ENCODE measurements around the gene HBP1.
"Not testable (repeated sequence)": the region's sequence is repeated elsewhere in the genome, so short reads cannot be mapped to it uniquely, and the experiment has no call there.

HBP1 gene

GRCh38 chr7:107154826-107155225 is 14.0 kb upstream of the HBP1 start:
- Histone ChIP-seq H3K9ac (ENCODE audit: low read depth in 1 of 2, low read length in 2 of 2) (no peak overlapping the region), H3K9me3 (ENCODE audit: control insufficient read depth in 2 of 2, low read length in 2 of 2) (no peaks in the 10 kb centered on the region), H3K36me3 (ENCODE audit: control insufficient read depth in 2 of 2, insufficient read depth in 2 of 2, low read length in 2 of 2) (peaks cover 0 to 2% of the 10 kb centered on the region in 2 donors), H3K4me1 (ENCODE audit: control insufficient read depth in 2 of 2, insufficient read depth in 2 of 2, low read length in 2 of 2) (peaks cover 0 to 2% of the 10 kb centered on the region in 2 donors), H3K27ac (ENCODE audit: low read depth in 2 of 2, low read length in 2 of 2) (no peak overlapping the region), H3K27me3 (ENCODE audit: control insufficient read depth in 2 of 2, insufficient read depth in 2 of 2, low read length in 2 of 2) (no peaks in the 10 kb centered on the region), H3K4me3 (ENCODE audit: low read length in 2 of 2) (no peak overlapping the region)

- not testable (repeated sequence) for H3K27ac ChIP-seq (ENCODE audit: low read depth in 2 of 2, low read length in 2 of 2); H3K4me1 ChIP-seq (ENCODE audit: control insufficient read depth in 2 of 2, insufficient read depth in 2 of 2, low read length in 2 of 2); H3K27me3 ChIP-seq (ENCODE audit: control insufficient read depth in 2 of 2, insufficient read depth in 2 of 2, low read length in 2 of 2); H3K36me3 ChIP-seq (ENCODE audit: control insufficient read depth in 2 of 2, insufficient read depth in 2 of 2, low read length in 2 of 2); H3K9ac ChIP-seq (ENCODE audit: low read depth in 1 of 2, low read length in 2 of 2); H3K9me3 ChIP-seq (ENCODE audit: control insufficient read depth in 2 of 2, low read length in 2 of 2); H3K4me3 ChIP-seq (ENCODE audit: low read length in 2 of 2)
These were observed 13.1 kb upstream of the HBP1 start for GRCh38 chr7:107155726-107156125.

GRCh38 chr7:107157091-107157490 is 11.7 kb upstream of the HBP1 start:
- H3K4me3 ChIP-seq (ENCODE audit: low read length in 2 of 2), result no peak overlapping the region
- peaks cover 0 to 2% of the 10 kb centered on the region in 2 donors for H3K36me3 ChIP-seq (ENCODE audit: control insufficient read depth in 2 of 2, insufficient read depth in 2 of 2, low read length in 2 of 2)
- H3K27me3 ChIP-seq (ENCODE audit: control insufficient read depth in 2 of 2, insufficient read depth in 2 of 2, low read length in 2 of 2), result no peaks in the 10 kb centered on the region
- peaks cover 0 to under 1% of the 10 kb centered on the region in 2 donors for H3K4me1 ChIP-seq (ENCODE audit: control insufficient read depth in 2 of 2, insufficient read depth in 2 of 2, low read length in 2 of 2)
- no peak overlapping the region for H3K27ac ChIP-seq (ENCODE audit: low read depth in 2 of 2, low read length in 2 of 2)
- no peaks in the 10 kb centered on the region for H3K9me3 ChIP-seq (ENCODE audit: control insufficient read depth in 2 of 2, low read length in 2 of 2)
- H3K9ac ChIP-seq (ENCODE audit: low read depth in 1 of 2, low read length in 2 of 2), result no peak overlapping the region

GRCh38 chr7:107158028-107158427 is 10.8 kb upstream of the HBP1 start:
- Histone ChIP-seq H3K4me3 (ENCODE audit: low read length in 2 of 2) (no peak overlapping the region), H3K27me3 (ENCODE audit: control insufficient read depth in 2 of 2, insufficient read depth in 2 of 2, low read length in 2 of 2) (no peaks in the 10 kb centered on the region), H3K4me1 (ENCODE audit: control insufficient read depth in 2 of 2, insufficient read depth in 2 of 2, low read length in 2 of 2) (no peaks in the 10 kb centered on the region), H3K9ac (ENCODE audit: low read depth in 1 of 2, low read length in 2 of 2) (no peak overlapping the region), H3K9me3 (ENCODE audit: control insufficient read depth in 2 of 2, low read length in 2 of 2) (no peaks in the 10 kb centered on the region), H3K27ac (ENCODE audit: low read depth in 2 of 2, low read length in 2 of 2) (no peak overlapping the region), H3K36me3 (ENCODE audit: control insufficient read depth in 2 of 2, insufficient read depth in 2 of 2, low read length in 2 of 2) (peaks cover 0 to 2% of the 10 kb centered on the region in 2 donors)

GRCh38 chr7:107160389-107160788 is 8.4 kb upstream of the HBP1 start:
- Histone ChIP-seq H3K27ac (ENCODE audit: low read depth in 2 of 2, low read length in 2 of 2) (no peak overlapping the region), H3K4me1 (ENCODE audit: control insufficient read depth in 2 of 2, insufficient read depth in 2 of 2, low read length in 2 of 2) (no peaks in the 10 kb centered on the region), H3K27me3 (ENCODE audit: control insufficient read depth in 2 of 2, insufficient read depth in 2 of 2, low read length in 2 of 2) (no peaks in the 10 kb centered on the region), H3K9ac (ENCODE audit: low read depth in 1 of 2, low read length in 2 of 2) (no peak overlapping the region), H3K4me3 (ENCODE audit: low read length in 2 of 2) (no peak overlapping the region), H3K9me3 (ENCODE audit: control insufficient read depth in 2 of 2, low read length in 2 of 2) (no peaks in the 10 kb centered on the region), H3K36me3 (ENCODE audit: control insufficient read depth in 2 of 2, insufficient read depth in 2 of 2, low read length in 2 of 2) (peaks cover 0 to 2% of the 10 kb centered on the region in 2 donors)

- Histone ChIP-seq H3K27me3 (ENCODE audit: control insufficient read depth in 2 of 2, insufficient read depth in 2 of 2, low read length in 2 of 2) (no peaks in the 10 kb centered on the region), H3K9me3 (ENCODE audit: control insufficient read depth in 2 of 2, low read length in 2 of 2) (no peaks in the 10 kb centered on the region), H3K4me3 (ENCODE audit: low read length in 2 of 2) (no peak overlapping the region), H3K27ac (ENCODE audit: low read depth in 2 of 2, low read length in 2 of 2) (no peak overlapping the region), H3K9ac (ENCODE audit: low read depth in 1 of 2, low read length in 2 of 2) (no peak overlapping the region), H3K36me3 (ENCODE audit: control insufficient read depth in 2 of 2, insufficient read depth in 2 of 2, low read length in 2 of 2) (peaks cover 0 to 2% of the 10 kb centered on the region in 2 donors), H3K4me1 (ENCODE audit: control insufficient read depth in 2 of 2, insufficient read depth in 2 of 2, low read length in 2 of 2) (no peaks in the 10 kb centered on the region)
These were observed 7.4 kb upstream of the HBP1 start for GRCh38 chr7:107161415-107161814.

GRCh38 chr7:107162475-107162874 is 6.3 kb upstream of the HBP1 start:
- Histone ChIP-seq H3K27ac (ENCODE audit: low read depth in 2 of 2, low read length in 2 of 2) (no peak overlapping the region), H3K9ac (ENCODE audit: low read depth in 1 of 2, low read length in 2 of 2) (no peak overlapping the region), H3K27me3 (ENCODE audit: control insufficient read depth in 2 of 2, insufficient read depth in 2 of 2, low read length in 2 of 2) (no peaks in the 10 kb centered on the region), H3K9me3 (ENCODE audit: control insufficient read depth in 2 of 2, low read length in 2 of 2) (no peaks in the 10 kb centered on the region), H3K4me1 (ENCODE audit: control insufficient read depth in 2 of 2, insufficient read depth in 2 of 2, low read length in 2 of 2) (peaks cover 0 to 1% of the 10 kb centered on the region in 2 donors), H3K4me3 (ENCODE audit: low read length in 2 of 2) (no peak overlapping the region), H3K36me3 (ENCODE audit: control insufficient read depth in 2 of 2, insufficient read depth in 2 of 2, low read length in 2 of 2) (no peaks in the 10 kb centered on the region)

GRCh38 chr7:107164092-107164491 is 4.7 kb upstream of the HBP1 start:
- Histone ChIP-seq H3K9me3 (ENCODE audit: control insufficient read depth in 2 of 2, low read length in 2 of 2) (no peaks in the 10 kb centered on the region), H3K4me3 (ENCODE audit: low read length in 2 of 2) (no peak overlapping the region), H3K27ac (ENCODE audit: low read depth in 2 of 2, low read length in 2 of 2) (no peak overlapping the region), H3K9ac (ENCODE audit: low read depth in 1 of 2, low read length in 2 of 2) (no peak overlapping the region), H3K36me3 (ENCODE audit: control insufficient read depth in 2 of 2, insufficient read depth in 2 of 2, low read length in 2 of 2) (no peaks in the 10 kb centered on the region), H3K27me3 (ENCODE audit: control insufficient read depth in 2 of 2, insufficient read depth in 2 of 2, low read length in 2 of 2) (no peaks in the 10 kb centered on the region), H3K4me1 (ENCODE audit: control insufficient read depth in 2 of 2, insufficient read depth in 2 of 2, low read length in 2 of 2) (peaks cover 0 to 2% of the 10 kb centered on the region in 2 donors)

- Histone ChIP-seq H3K27ac (ENCODE audit: low read depth in 2 of 2, low read length in 2 of 2) (no peak overlapping the region), H3K36me3 (ENCODE audit: control insufficient read depth in 2 of 2, insufficient read depth in 2 of 2, low read length in 2 of 2) (no peaks in the 10 kb centered on the region), H3K9ac (ENCODE audit: low read depth in 1 of 2, low read length in 2 of 2) (no peak overlapping the region), H3K4me3 (ENCODE audit: low read length in 2 of 2) (no peak overlapping the region), H3K27me3 (ENCODE audit: control insufficient read depth in 2 of 2, insufficient read depth in 2 of 2, low read length in 2 of 2) (no peaks in the 10 kb centered on the region), H3K9me3 (ENCODE audit: control insufficient read depth in 2 of 2, low read length in 2 of 2) (no peaks in the 10 kb centered on the region), H3K4me1 (ENCODE audit: control insufficient read depth in 2 of 2, insufficient read depth in 2 of 2, low read length in 2 of 2) (peaks cover 4 to 8% of the 10 kb centered on the region in 2 donors)
These were observed 3.5 kb upstream of the HBP1 start for GRCh38 chr7:107165341-107165740.

- H3K9me3 ChIP-seq (ENCODE audit: control insufficient read depth in 2 of 2, low read length in 2 of 2), result no peaks in the 10 kb centered on the region
- H3K4me1 ChIP-seq (ENCODE audit: control insufficient read depth in 2 of 2, insufficient read depth in 2 of 2, low read length in 2 of 2), result peaks cover 10 to 12% of the 10 kb centered on the region in 2 donors
- peak overlapping the region; percentile 84 to 91 for H3K4me3 ChIP-seq (ENCODE audit: low read length in 2 of 2)
- H3K27me3 ChIP-seq (ENCODE audit: control insufficient read depth in 2 of 2, insufficient read depth in 2 of 2, low read length in 2 of 2), result no peaks in the 10 kb centered on the region
- H3K36me3 ChIP-seq (ENCODE audit: control insufficient read depth in 2 of 2, insufficient read depth in 2 of 2, low read length in 2 of 2), result peaks cover 0 to 4% of the 10 kb centered on the region in 2 donors
- peak overlapping the region; percentile 82 to 94 for H3K9ac ChIP-seq (ENCODE audit: low read depth in 1 of 2, low read length in 2 of 2)
- peak overlapping the region; percentile 98 for H3K27ac ChIP-seq (ENCODE audit: low read depth in 2 of 2, low read length in 2 of 2)
These were observed 1.9 kb upstream of the HBP1 start for GRCh38 chr7:107166736-107167426.
